ENCODE measurements around the gene TNFRSF11A.

GRCh38 chr18:62345909-62346308, 20.8 kb downstream of the TNFRSF11A start:
- TF ChIP-seq POLR2AphosphoS5 (IDR thresholded peaks at IDR 0.05; ENCODE audit: borderline replicate concordance, low read depth, low read length): no peak
- no peak for TF ChIP-seq EZH2 (IDR thresholded peaks at IDR 0.05)
